Measurements from ENCODE around the gene FAM117A.

GRCh38 chr17:49756323-49757150 lies 7.4 kb downstream of the FAM117A start:
- TF ChIP-seq, protein P1, sequence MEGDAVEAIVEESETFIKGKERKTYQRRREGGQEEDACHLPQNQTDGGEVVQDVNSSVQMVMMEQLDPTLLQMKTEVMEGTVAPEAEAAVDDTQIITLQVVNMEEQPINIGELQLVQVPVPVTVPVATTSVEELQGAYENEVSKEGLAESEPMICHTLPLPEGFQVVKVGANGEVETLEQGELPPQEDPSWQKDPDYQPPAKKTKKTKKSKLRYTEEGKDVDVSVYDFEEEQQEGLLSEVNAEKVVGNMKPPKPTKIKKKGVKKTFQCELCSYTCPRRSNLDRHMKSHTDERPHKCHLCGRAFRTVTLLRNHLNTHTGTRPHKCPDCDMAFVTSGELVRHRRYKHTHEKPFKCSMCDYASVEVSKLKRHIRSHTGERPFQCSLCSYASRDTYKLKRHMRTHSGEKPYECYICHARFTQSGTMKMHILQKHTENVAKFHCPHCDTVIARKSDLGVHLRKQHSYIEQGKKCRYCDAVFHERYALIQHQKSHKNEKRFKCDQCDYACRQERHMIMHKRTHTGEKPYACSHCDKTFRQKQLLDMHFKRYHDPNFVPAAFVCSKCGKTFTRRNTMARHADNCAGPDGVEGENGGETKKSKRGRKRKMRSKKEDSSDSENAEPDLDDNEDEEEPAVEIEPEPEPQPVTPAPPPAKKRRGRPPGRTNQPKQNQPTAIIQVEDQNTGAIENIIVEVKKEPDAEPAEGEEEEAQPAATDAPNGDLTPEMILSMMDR (conservative IDR thresholded peaks at IDR 0.05 in 1 of 2, IDR thresholded peaks at IDR 0.05 in 1 of 2; ENCODE audit: extremely low read depth in 1 of 2, insufficient read depth in 1 of 2, low read depth in 1 of 2, low read length in 2 of 2): no peak
- no peak for TF ChIP-seq EZH2 (IDR thresholded peaks at IDR 0.05; ENCODE audit: borderline replicate concordance, low read length)
